ENCODE measurements around the gene HOXC5.

The HOXC5 gene

GRCh38 chr12:54034785-54035310 is 2.0 kb downstream of the HOXC5 start:
- TF ChIP-seq, protein P1, sequence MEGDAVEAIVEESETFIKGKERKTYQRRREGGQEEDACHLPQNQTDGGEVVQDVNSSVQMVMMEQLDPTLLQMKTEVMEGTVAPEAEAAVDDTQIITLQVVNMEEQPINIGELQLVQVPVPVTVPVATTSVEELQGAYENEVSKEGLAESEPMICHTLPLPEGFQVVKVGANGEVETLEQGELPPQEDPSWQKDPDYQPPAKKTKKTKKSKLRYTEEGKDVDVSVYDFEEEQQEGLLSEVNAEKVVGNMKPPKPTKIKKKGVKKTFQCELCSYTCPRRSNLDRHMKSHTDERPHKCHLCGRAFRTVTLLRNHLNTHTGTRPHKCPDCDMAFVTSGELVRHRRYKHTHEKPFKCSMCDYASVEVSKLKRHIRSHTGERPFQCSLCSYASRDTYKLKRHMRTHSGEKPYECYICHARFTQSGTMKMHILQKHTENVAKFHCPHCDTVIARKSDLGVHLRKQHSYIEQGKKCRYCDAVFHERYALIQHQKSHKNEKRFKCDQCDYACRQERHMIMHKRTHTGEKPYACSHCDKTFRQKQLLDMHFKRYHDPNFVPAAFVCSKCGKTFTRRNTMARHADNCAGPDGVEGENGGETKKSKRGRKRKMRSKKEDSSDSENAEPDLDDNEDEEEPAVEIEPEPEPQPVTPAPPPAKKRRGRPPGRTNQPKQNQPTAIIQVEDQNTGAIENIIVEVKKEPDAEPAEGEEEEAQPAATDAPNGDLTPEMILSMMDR (IDR thresholded peaks at IDR 0.05; ENCODE audit: low read depth, low read length) = no peak

GRCh38 chr12:54035568-54036264 is 2.9 kb downstream of the HOXC5 start:
- TF ChIP-seq, protein P1 (IDR thresholded peaks at IDR 0.05; ENCODE audit: low read depth, low read length) = no peak
- H3K4me3 ChIP-seq (ENCODE audit: low read depth, low read length) = no peak overlapping the region

More at GRCh38 chr12:54034785-54035310, 2.0 kb downstream of the HOXC5 start:
- no peak overlapping the region for H3K4me3 ChIP-seq (ENCODE audit: low read depth, low read length)

GRCh38 chr12:54036620-54037359 is 3.9 kb downstream of the HOXC5 start:
- no peak overlapping the region for H3K4me3 ChIP-seq (ENCODE audit: low read depth, low read length)

GRCh38 chr12:54037360-54038283 is 4.8 kb downstream of the HOXC5 start:
- TF ChIP-seq, protein P1 (IDR thresholded peaks at IDR 0.05; ENCODE audit: low read depth, low read length) = no peak
- H3K4me3 ChIP-seq (ENCODE audit: low read depth, low read length) = no peak overlapping the region

More at GRCh38 chr12:54036620-54037359, 3.9 kb downstream of the HOXC5 start:
- TF ChIP-seq, protein P1 (IDR thresholded peaks at IDR 0.05; ENCODE audit: low read depth, low read length) = no peak

DNA sequence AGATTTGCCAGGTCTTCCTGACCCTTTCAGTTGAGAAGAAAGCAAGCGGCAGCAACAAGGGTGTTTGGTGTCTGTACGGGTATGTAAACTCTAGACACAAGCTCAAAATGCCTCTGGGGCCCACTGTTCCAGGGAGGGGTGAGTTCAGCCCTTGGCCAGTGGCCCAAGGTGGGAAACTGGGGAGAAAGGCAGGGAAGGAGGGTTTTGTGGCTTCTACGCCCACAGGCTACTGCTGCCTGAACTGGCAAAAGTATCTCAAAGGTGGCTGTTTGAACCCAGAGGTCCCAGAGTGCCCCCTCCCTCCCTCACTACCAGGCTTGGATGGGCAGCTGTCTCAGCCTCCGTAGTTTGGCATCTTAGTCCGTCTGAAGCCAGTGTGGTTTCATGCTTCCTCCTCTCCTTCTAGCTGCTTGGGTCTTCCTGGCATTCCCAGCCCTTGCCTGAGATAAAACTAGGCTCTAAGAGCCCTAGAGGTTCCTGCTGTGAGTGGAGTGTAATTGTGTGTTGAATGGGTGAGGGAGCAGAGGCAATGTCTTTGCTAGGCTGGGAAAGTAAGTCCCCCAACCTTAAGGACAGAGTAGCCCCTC is 5.5 kb downstream of the HOXC5 start:
- no peak overlapping the region for H3K4me3 ChIP-seq (ENCODE audit: low read depth, low read length)
- TF ChIP-seq, protein P1 (IDR thresholded peaks at IDR 0.05; ENCODE audit: low read depth, low read length) = no peak

DNA sequence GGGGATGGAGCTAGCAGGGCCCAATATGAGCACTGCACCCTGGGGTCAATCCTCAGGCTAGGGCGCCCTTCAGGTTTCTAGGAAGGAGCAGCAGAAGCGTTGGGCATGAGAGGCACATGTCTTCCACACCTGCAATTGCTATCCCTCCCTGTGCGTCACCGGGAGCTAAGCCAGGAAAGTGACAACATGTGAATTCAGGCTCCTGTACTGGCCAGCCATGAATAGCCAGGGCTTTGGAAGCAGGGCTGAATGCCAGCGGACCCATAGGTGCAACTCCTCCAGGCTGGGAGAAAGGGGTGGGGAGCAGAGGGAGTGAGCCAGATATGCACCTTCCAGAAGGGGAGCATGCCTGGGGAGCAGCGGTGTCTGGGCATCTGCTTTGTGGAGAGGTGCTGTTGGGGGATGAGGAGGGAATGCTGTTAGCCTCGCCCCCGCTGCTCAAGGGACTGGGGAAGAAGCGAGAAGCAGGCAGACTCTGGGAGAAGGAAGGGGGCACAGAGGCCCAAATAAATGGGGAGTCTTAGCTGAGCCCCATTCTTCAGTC is 6.1 kb downstream of the HOXC5 start:
- no peak overlapping the region for H3K4me3 ChIP-seq (ENCODE audit: low read depth, low read length)
- TF ChIP-seq, protein P1 (IDR thresholded peaks at IDR 0.05; ENCODE audit: low read depth, low read length) = no peak

All from WI38 (cell line).